Karpas-422 (cell line): Measurements from ENCODE around the gene ATP8B4. TPM values are rescaled to one million over a fixed set of nuclear protein-coding genes. Genes with fewer than 3 reads are reported as not detected.
A peak's percentile ranks its signal among the peaks of the same experiment; 100 is the strongest.

Source experiments
- DNase-seq: peaks from one replicate; pipeline ENCODE4 v3.0.0-alpha.2; 2015
- H2AFZ ChIP-seq: fragments of 200-600 bp; sonication (generic); 2 replicates; pipeline ENCODE4 v1.6.1; 2014; ENCODE audit warnings: antibody characterized with exemption, low read length, mixed read lengths
- H3K27ac ChIP-seq: fragments of 200-600 bp; sonication (generic); 2 replicates; pipeline ENCODE4 v1.5.1; 2014; ENCODE audit warnings: mild to moderate bottlenecking, low read length, moderate library complexity
- H3K27me3 ChIP-seq: fragments of 200-600 bp; sonication (generic); 2 replicates; pipeline ENCODE4 v1.6.1; 2014; ENCODE audit warnings: low read length, mixed read lengths
- H3K36me3 ChIP-seq: fragments of 200-600 bp; sonication (generic); 2 replicates; pipeline ENCODE4 v1.6.1; 2014; ENCODE audit warnings: low read length, mixed read lengths; ENCODE audit not compliant: insufficient read depth
- H3K4me1 ChIP-seq: fragments of 200-600 bp; sonication (generic); 2 replicates; pipeline ENCODE4 v1.6.1; 2014; ENCODE audit warnings: mild to moderate bottlenecking, low read length, mixed read lengths
- H3K4me2 ChIP-seq: fragments of 200-600 bp; sonication (generic); 2 replicates; pipeline ENCODE4 v1.6.1; 2014; ENCODE audit warnings: low read length, low read depth, mild to moderate bottlenecking; ENCODE audit not compliant: poor library complexity, severe bottlenecking
- H3K4me3 ChIP-seq: fragments of 200-600 bp; sonication (generic); 2 replicates; pipeline ENCODE4 v1.5.1; 2014; ENCODE audit warnings: mild to moderate bottlenecking, antibody characterized with exemption, low read length, mixed read lengths
- H3K79me2 ChIP-seq: fragments of 200-600 bp; sonication (generic); 2 replicates; pipeline ENCODE4 v1.6.1; 2014; ENCODE audit warnings: mild to moderate bottlenecking, low read length, mixed read lengths
- H3K9ac ChIP-seq: fragments of 200-600 bp; sonication (generic); 2 replicates; pipeline ENCODE4 v1.6.0; 2014; ENCODE audit warnings: low read length
- H3K9me2 ChIP-seq: fragments of 200-600 bp; sonication (generic), shearing (Covaris generic); replicated peaks from 2 replicates; pipeline ENCODE4 v1.6.0; 2014; ENCODE audit warnings: mild to moderate bottlenecking, low read length, moderate library complexity; ENCODE audit not compliant: insufficient read depth
- H3K9me3 ChIP-seq: fragments of 300-700, 200-600 bp; sonication (generic); 2 replicates; pipeline ENCODE4 v1.6.1; 2014; ENCODE audit warnings: low read length, mixed read lengths
- H4K20me1 ChIP-seq: fragments of 200-600 bp; sonication (generic); 2 replicates; pipeline ENCODE4 v1.6.1; 2014; ENCODE audit warnings: mild to moderate bottlenecking, antibody characterized with exemption, low read length, low read depth; ENCODE audit not compliant: insufficient read depth
- total RNA-seq: library from RNA; depleted of rRNA; stranded (reverse); fragments of >200 nt; shearing (Covaris generic); gene quantifications from 2 replicates; pipeline ENCODE4 v1.2.3, GENCODE V29; 2014; ENCODE audit warnings: low replicate concordance

The ATP8B4 gene
- total RNA-seq, 1 experiment from 2014 or later = not detected

DNA sequence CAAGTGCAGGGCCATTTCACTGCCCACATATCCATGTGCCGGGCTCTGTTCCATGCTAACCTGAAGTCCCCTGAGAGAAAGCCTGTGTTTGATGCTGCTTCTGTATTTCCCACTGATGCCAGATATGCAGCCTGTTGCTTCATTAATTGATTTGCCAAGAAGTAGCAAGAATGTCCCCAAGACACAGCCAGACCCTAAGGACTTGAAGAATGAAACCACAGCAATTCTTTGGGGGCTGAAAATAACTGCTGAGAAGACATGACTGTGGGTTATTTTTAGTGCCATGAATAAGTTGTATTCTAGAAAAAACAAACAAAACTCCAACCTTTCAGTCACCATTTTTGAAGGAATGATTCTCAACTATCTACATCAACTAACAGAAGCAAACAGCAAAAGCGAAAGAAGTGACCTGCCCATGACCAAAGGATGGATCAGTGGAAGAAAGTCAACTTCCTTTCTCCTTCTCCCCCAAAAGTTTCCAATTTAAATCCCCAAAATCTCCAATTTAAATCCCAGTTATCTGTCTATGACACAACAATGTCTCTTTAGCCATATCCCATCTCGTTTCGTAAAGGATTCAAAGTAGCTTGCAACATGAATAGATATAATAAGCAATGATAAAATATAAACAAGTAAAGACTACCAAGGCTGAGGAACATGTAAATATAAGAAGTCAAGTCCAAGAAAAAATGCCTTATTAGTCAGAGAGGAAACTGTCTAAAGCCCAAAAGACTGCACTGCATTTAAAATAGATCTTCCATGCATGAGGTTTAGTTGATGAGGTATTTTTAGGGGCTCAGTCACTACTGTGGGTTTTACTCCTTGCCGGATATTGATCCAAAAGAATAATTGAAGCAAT, 271.4 kb downstream of the ATP8B4 start:
- Histone ChIP-seq H3K4me2 (no peak overlapping the region), H3K9me3 (no peaks in the 10 kb centered on the region), H3K36me3 (no peaks in the 10 kb centered on the region), H3K27ac (no peak overlapping the region), H3K27me3 (no peaks in the 10 kb centered on the region), H4K20me1 (no peaks in the 10 kb centered on the region), H2AFZ (no peak overlapping the region), H3K4me3 (no peak overlapping the region), H3K9ac (no peak overlapping the region), H3K9me2 (no peaks in the 10 kb centered on the region), H3K4me1 (no peaks in the 10 kb centered on the region), H3K79me2 (no peaks in the 10 kb centered on the region)
- no peak for DNase-seq

DNA sequence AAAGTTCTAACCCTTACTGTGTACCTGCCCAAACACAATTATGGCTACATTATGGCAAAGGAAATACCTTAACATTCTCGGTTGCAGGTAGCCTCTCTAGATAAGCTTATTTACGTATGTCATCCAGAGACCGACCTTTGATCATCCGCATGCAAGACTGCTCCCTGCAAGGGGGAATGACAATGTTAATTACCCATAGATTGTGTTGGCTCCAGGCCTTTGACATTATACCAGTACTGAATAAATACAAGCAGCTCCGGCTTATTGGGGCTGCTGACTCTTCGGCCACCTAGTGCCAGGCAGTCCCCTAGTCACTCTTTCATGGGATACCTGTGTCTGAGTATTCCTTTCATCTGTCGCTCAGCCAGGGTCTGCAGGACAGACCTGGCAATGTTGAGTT, 274.6 kb downstream of the ATP8B4 start:
- no peaks in the 10 kb centered on the region for H3K9me3 ChIP-seq
- DNase-seq = no peak
- no peaks in the 10 kb centered on the region for H3K4me1 ChIP-seq
- no peak overlapping the region for H3K4me3 ChIP-seq
- H3K9me2 ChIP-seq = no peaks in the 10 kb centered on the region
- H3K4me2 ChIP-seq = no peak overlapping the region
- H3K79me2 ChIP-seq = no peaks in the 10 kb centered on the region
- no peaks in the 10 kb centered on the region for H3K27me3 ChIP-seq
- H3K27ac ChIP-seq = no peak overlapping the region
- no peaks in the 10 kb centered on the region for H4K20me1 ChIP-seq
- no peak overlapping the region for H3K9ac ChIP-seq
- no peak overlapping the region for H2AFZ ChIP-seq
- H3K36me3 ChIP-seq = no peaks in the 10 kb centered on the region

DNA sequence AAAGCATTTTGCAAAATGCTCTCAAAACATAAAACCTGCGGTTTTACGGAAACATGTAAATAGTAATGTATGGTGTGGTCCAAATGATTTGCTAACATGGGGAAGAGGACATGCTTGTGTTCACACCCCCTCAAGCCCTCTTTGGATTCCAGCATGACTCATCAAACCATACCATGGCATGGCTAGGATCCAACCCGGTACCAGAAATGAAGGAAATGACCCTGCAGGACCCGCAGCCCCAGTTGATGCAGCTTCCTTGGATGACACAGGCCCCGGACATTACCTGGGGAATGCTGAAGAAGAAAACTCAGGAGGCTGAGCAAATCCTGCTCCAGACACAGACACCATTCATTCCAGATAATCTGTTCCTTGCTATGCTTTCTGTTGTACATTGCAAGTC, 275.3 kb downstream of the ATP8B4 start:
- Histone ChIP-seq H3K79me2 (no peaks in the 10 kb centered on the region), H2AFZ (no peak overlapping the region), H4K20me1 (no peaks in the 10 kb centered on the region), H3K4me2 (no peak overlapping the region), H3K27ac (no peak overlapping the region), H3K9ac (no peak overlapping the region), H3K4me3 (no peak overlapping the region), H3K27me3 (no peaks in the 10 kb centered on the region), H3K4me1 (no peaks in the 10 kb centered on the region), H3K36me3 (no peaks in the 10 kb centered on the region), H3K9me3 (no peaks in the 10 kb centered on the region), H3K9me2 (no peaks in the 10 kb centered on the region)
- DNase-seq = no peak

DNA sequence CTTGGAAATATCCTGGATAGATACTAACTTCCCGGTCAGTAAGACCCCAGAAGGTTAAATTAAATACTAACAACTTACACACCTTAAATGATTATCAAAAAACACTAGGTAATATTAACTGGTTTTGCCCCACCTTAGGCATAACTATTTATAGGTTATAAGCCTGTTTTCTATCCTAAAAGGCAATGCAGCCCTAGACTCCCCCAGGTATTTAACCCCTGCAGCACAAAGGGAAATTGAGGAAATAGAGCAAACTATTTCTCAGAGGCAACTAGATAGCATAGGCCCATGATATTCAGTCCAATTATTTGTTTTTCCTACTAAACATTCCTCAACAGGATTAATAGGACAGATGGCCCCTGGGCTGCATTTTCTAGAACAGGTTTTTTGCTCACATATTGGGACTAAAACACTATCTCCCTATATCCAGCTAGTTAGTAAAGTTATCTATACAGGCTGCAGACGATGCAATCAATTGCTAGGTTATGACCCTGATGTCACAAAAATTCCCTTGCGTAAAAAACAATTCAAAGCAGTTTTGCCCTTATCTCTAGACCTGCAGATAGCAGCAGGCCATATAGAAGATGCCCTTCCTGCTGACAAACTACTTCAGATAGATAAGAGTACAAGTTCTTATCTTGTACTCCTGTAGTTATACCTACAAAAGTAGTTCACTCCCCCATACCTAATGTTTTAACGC, 276.9 kb downstream of the ATP8B4 start:
- Histone ChIP-seq H3K4me2 (no peak overlapping the region), H4K20me1 (no peaks in the 10 kb centered on the region), H2AFZ (no peak overlapping the region), H3K4me1 (no peaks in the 10 kb centered on the region), H3K27me3 (no peaks in the 10 kb centered on the region), H3K27ac (no peak overlapping the region), H3K9me3 (no peaks in the 10 kb centered on the region), H3K4me3 (no peak overlapping the region), H3K79me2 (no peaks in the 10 kb centered on the region), H3K9me2 (no peaks in the 10 kb centered on the region), H3K9ac (no peak overlapping the region), H3K36me3 (no peaks in the 10 kb centered on the region)
- DNase-seq = no peak

DNA sequence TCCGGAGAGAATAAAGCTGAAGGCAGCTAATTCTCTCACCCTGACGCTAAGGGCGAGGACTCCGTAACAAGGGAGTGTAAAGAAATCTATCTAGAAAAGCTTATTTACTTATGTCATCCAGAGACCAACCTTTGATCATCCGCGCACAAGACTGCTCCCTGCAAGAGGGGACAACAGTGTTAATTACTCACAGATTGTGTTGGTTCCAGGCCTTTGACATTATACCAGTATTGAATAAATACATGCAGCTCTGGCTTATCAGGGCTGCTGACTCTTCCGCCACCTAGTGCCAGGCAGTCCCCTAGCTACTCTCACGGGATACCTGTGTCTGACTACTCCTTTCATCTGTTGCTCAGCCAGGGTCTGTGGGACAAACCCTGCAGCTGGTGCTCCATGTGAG, 286.5 kb downstream of the ATP8B4 start:
- Histone ChIP-seq H3K4me3 (no peak overlapping the region), H3K36me3 (no peaks in the 10 kb centered on the region), H3K9ac (no peak overlapping the region), H3K27me3 (no peaks in the 10 kb centered on the region), H2AFZ (no peak overlapping the region), H3K9me3 (no peaks in the 10 kb centered on the region), H3K79me2 (no peaks in the 10 kb centered on the region), H3K4me2 (no peak overlapping the region), H4K20me1 (no peaks in the 10 kb centered on the region), H3K27ac (no peak overlapping the region), H3K9me2 (no peaks in the 10 kb centered on the region; the same call in 1 of the 2 replicates), H3K4me1 (no peaks in the 10 kb centered on the region)
- peak; percentile 66 for DNase-seq

DNA sequence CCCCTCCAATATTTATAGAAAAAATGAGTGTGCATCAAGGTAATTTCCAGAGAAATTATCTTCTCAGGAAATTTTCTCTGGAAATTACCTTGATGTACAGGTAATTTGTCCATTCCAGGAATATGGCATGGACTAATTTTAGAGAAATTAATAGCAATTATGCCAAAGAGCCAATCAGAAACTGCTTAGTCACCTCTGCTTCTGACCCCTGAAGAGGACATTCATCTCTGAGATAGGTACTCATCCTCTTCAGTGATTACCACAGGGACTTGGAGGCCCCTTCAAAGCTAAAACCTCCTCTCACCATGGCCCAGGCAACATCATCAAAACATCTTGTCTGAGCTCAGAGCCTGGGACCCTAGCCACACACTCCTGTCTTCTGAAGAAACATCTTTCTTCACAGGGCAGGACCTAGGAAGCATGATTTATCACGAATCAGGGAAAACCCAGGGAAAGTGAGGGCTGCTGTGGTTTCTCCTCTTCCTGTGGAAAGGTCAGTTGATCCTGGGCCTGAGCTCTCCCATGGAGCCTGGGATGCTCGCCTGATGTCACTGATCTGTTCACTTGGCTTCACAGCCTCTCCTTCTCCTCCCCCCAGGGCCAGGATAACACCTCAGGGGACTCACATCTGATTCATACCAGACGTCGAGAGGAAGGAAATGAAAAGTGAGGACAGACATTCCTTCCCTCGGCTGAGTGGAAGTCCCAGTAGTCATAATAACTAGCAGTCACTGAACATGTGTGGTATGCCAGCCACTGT, 287.6 kb downstream of the ATP8B4 start:
- Histone ChIP-seq H3K4me3 (no peak overlapping the region), H3K9me2 (no peaks in the 10 kb centered on the region; the same call in 1 of the 2 replicates), H3K36me3 (no peaks in the 10 kb centered on the region), H3K79me2 (no peaks in the 10 kb centered on the region), H3K27ac (no peak overlapping the region), H3K4me2 (no peak overlapping the region), H3K9ac (no peak overlapping the region), H3K4me1 (no peaks in the 10 kb centered on the region), H2AFZ (no peak overlapping the region), H4K20me1 (no peaks in the 10 kb centered on the region), H3K27me3 (no peaks in the 10 kb centered on the region), H3K9me3 (no peaks in the 10 kb centered on the region)
- DNase-seq = no peak

DNA sequence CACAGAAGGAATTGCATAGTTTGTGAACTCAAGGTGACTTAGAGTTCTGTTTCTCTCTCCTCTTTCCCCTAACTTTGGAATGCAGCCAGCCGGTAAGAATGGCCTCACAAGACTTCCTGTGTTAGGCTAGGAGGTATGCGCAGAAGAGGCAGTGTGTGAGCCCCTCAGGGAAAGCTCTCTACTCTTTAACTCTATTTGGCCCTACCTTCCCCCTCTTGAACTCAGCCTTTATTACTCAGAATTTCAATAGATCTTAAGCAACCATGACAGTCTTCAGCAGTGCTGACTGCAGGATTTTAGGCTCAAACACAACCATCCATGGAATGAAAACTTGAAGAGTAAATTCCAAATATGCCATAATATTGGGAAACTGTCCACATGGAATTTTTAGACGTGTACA, 288.6 kb downstream of the ATP8B4 start:
- H4K20me1 ChIP-seq = no peaks in the 10 kb centered on the region
- H3K36me3 ChIP-seq = no peaks in the 10 kb centered on the region
- H3K9ac ChIP-seq = no peak overlapping the region
- H2AFZ ChIP-seq = no peak overlapping the region
- H3K9me2 ChIP-seq = no peaks in the 10 kb centered on the region; the same call in 1 of the 2 replicates
- H3K27me3 ChIP-seq = no peaks in the 10 kb centered on the region
- no peaks in the 10 kb centered on the region for H3K9me3 ChIP-seq
- no peaks in the 10 kb centered on the region for H3K79me2 ChIP-seq
- H3K27ac ChIP-seq = no peak overlapping the region
- no peaks in the 10 kb centered on the region for H3K4me1 ChIP-seq
- DNase-seq = no peak
- no peak overlapping the region for H3K4me2 ChIP-seq
- no peak overlapping the region for H3K4me3 ChIP-seq

DNA sequence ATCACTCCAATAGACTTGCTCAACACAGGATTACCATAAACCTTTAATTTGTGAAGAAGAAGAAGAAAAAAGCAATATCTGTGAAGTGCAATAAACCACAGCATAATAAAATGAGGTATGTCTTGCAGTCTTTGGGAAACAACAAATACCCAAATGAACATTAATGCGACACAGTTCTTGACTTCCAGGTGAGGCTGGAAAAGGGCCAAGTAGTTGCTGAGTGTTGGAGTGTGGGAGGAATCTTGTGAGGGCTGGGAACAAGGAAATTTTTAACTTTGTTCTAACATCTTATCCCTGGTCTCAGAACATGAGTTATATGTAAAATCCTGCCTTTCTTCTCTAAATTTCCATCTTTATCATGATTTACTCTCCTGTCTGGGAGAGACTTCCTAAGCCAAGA, 291.7 kb downstream of the ATP8B4 start:
- H2AFZ ChIP-seq = no peak overlapping the region
- no peak overlapping the region for H3K4me3 ChIP-seq
- no peaks in the 10 kb centered on the region; the same call in 1 of the 2 replicates for H3K9me2 ChIP-seq
- H3K79me2 ChIP-seq = no peaks in the 10 kb centered on the region
- no peak overlapping the region for H3K9ac ChIP-seq
- no peaks in the 10 kb centered on the region for H3K9me3 ChIP-seq
- no peaks in the 10 kb centered on the region for H4K20me1 ChIP-seq
- H3K27me3 ChIP-seq = no peaks in the 10 kb centered on the region
- no peak overlapping the region for H3K27ac ChIP-seq
- H3K4me1 ChIP-seq = no peaks in the 10 kb centered on the region
- H3K36me3 ChIP-seq = no peaks in the 10 kb centered on the region
- no peak for DNase-seq
- no peak overlapping the region for H3K4me2 ChIP-seq
